Lung (tissue), 12 donors: Measurements from ENCODE around the gene NSD1. TPM values are rescaled to one million over a fixed set of nuclear protein-coding genes. Genes with fewer than 3 reads are reported as not detected.
A peak's percentile ranks its signal among the peaks of the same experiment; 100 is the strongest.

ENCODE experiments used
- ATAC-seq: fragments of 200-7000 bp; cut with Tn5 transposase; one replicate; pipeline ENCODE4 v1.9.1; 2020; ENCODE audit warnings: moderate number of reproducible peaks; ENCODE audit not compliant: insufficient read depth, low FRiP score
- DNase-seq, 3 donors: peaks; one replicate each; pipeline ENCODE4 v3.0.0-alpha.2; 2013 to 2017
- H3K27ac ChIP-seq, 2 donors: one replicate each; pipeline ENCODE4 v1.5.1; 2013; ENCODE audit warnings: mild to moderate bottlenecking in 2 of 2, moderate library complexity in 2 of 2, control low read depth in 1 of 2, inconsistent platforms in 1 of 2, low read depth in 1 of 2, low read length in 1 of 2
- H3K27me3 ChIP-seq, 3 donors: one replicate each; pipeline ENCODE4 v1.5.1; 2013; ENCODE audit warnings: low read length in 2 of 3; ENCODE audit not compliant: control insufficient read depth in 3 of 3, insufficient read depth in 3 of 3
- H3K36me3 ChIP-seq, 4 donors: one replicate each; pipeline ENCODE4 v1.5.1; 2013; ENCODE audit warnings: low read length in 4 of 4, mild to moderate bottlenecking in 1 of 4, moderate library complexity in 1 of 4; ENCODE audit not compliant: control insufficient read depth in 4 of 4, insufficient read depth in 4 of 4
- H3K4me1 ChIP-seq, 5 donors: one replicate each; pipeline ENCODE4 v1.5.1; 2013; ENCODE audit warnings: low read length in 5 of 5, mild to moderate bottlenecking in 2 of 5, moderate library complexity in 1 of 5; ENCODE audit not compliant: control insufficient read depth in 5 of 5, insufficient read depth in 5 of 5
- H3K4me3 ChIP-seq: one replicate; pipeline ENCODE4 v1.5.1; 2013; ENCODE audit warnings: mild to moderate bottlenecking, control low read depth, moderate library complexity
- H3K9ac ChIP-seq, 2 donors: one replicate each; pipeline ENCODE4 v1.5.1; 2013; ENCODE audit warnings: low read length in 2 of 2, control low read depth in 1 of 2; ENCODE audit not compliant: insufficient read depth in 1 of 2
- H3K9me3 ChIP-seq, 4 donors: one replicate each; pipeline ENCODE4 v1.5.1; 2013; ENCODE audit warnings: low read length in 3 of 4, mild to moderate bottlenecking in 1 of 4, moderate library complexity in 1 of 4; ENCODE audit not compliant: control insufficient read depth in 4 of 4, insufficient read depth in 3 of 4
- WGBS, 2 donors: extraction: QIAGEN DNeasy Blood & Tissue Kit; methylation state at CpG; one replicate each; pipeline ENCODE4 v1.1.7; 2013; 5-methylcytosine and 5-hydroxymethylcytosine counted together
- polyA plus RNA-seq, 2 donors: library from polyadenylated mRNA; stranded (reverse); fragments of 200-250 nt; gene quantifications; one replicate each; pipeline ENCODE4 v1.2.1, GENCODE V29; 2013
- total RNA-seq, 2 donors: library from RNA; depleted of rRNA in 1 of 2; stranded (reverse); fragments of >200 nt in 1 of 2; gene quantifications; one replicate each; pipeline ENCODE4 v1.2.1, GENCODE V29; 2014 to 2021
- TF ChIP-seq, protein P1 (sequence below): IDR thresholded peaks from 2 replicates; pipeline ENCODE4 v1.5.1; 2012; ENCODE audit warnings: mild to moderate bottlenecking; ENCODE audit errors: control extremely low read depth, extremely low read depth
- donor health status: control.
- donor health status: control.
- donor health status: Bipolar disorder and iron deficiency.
- donor health status: healthy.
- donor health status: DM: yes; HTN: yes; CAD: no.

NSD1 gene
- total and polyA plus RNA-seq, 4 donors, result 8.0 to 81.7 (median 43.2) TPM

DNA sequence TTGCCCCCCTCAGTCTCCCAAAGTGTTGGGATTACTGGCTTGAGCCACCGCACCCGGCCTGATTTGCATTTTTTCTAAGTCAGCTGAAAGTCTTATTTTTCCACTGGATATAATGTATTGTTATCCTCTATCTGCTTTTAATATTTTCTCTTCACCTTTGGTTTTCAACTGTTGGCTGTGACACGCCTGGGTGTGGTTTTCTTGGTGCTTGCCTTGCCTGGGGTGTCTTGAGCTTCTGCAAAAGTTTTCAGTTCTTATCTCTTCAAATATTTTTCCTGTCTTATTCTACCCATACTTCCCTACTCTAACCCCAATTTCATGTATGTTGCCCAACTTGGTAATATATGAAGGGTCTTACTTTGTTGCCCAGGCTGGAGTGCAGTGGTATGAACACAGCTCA lies 182.4 kb downstream of the NSD1 start:
- TF ChIP-seq, protein P1, sequence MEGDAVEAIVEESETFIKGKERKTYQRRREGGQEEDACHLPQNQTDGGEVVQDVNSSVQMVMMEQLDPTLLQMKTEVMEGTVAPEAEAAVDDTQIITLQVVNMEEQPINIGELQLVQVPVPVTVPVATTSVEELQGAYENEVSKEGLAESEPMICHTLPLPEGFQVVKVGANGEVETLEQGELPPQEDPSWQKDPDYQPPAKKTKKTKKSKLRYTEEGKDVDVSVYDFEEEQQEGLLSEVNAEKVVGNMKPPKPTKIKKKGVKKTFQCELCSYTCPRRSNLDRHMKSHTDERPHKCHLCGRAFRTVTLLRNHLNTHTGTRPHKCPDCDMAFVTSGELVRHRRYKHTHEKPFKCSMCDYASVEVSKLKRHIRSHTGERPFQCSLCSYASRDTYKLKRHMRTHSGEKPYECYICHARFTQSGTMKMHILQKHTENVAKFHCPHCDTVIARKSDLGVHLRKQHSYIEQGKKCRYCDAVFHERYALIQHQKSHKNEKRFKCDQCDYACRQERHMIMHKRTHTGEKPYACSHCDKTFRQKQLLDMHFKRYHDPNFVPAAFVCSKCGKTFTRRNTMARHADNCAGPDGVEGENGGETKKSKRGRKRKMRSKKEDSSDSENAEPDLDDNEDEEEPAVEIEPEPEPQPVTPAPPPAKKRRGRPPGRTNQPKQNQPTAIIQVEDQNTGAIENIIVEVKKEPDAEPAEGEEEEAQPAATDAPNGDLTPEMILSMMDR, result no peak

DNA sequence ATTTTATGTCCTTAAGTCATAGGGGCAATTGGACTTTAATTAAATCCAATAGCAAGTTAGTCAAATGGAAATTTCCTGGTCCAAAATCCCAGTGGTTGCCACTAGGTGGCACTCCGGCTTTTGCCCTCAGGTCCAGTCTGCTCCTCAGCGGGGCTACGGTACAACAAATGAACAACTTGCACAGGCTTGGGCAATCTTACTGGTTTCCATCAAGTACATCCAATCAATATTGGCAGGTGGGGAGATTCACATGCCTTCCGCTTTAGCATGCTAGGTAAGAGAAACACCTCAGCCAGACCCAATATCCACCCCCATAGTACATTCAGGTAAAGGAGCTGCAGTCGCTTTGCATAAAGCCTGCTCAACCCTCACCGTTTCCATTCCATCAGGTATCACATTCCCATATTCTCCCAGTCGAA lies 184.4 kb downstream of the NSD1 start:
- Histone ChIP-seq H3K27me3 (no peaks in the 10 kb centered on the region), H3K27ac (no peak overlapping the region), H3K4me1 (peaks cover 0 to 2% (median 0%) of the 10 kb centered on the region in 5 donors), H3K9me3 (no peaks in the 10 kb centered on the region), H3K4me3 (no peak overlapping the region), H3K36me3 (peaks cover 0 to 4% (median 2%) of the 10 kb centered on the region in 4 donors), H3K9ac (no peak overlapping the region)
- DNase-seq (peak; percentile 57 to 72 (median 61)), ATAC-seq (no peak)
- WGBS, 2 donors, result 35 to 42% methylated on average over 7 of the region's 7 CpGs
- TF ChIP-seq, protein P1, result peak; percentile 80

More for the DNA sequence above, 182.4 kb downstream of the NSD1 start:
- DNase-seq (no peak), ATAC-seq (no peak)
- peaks cover 0 to 13% (median 2%) of the 10 kb centered on the region in 5 donors for H3K4me1 ChIP-seq
- H3K9ac ChIP-seq, result no peak overlapping the region
- H3K36me3 ChIP-seq, result peaks cover 0 to 4% (median 2%) of the 10 kb centered on the region in 4 donors
- H3K4me3 ChIP-seq, result no peak overlapping the region
- H3K27me3 ChIP-seq, result no peaks in the 10 kb centered on the region
- no peak overlapping the region for H3K27ac ChIP-seq
- H3K9me3 ChIP-seq, result no peaks in the 10 kb centered on the region
- WGBS, 2 donors, result 77 to 97% methylated on average over 3 of the region's 3 CpGs

DNA sequence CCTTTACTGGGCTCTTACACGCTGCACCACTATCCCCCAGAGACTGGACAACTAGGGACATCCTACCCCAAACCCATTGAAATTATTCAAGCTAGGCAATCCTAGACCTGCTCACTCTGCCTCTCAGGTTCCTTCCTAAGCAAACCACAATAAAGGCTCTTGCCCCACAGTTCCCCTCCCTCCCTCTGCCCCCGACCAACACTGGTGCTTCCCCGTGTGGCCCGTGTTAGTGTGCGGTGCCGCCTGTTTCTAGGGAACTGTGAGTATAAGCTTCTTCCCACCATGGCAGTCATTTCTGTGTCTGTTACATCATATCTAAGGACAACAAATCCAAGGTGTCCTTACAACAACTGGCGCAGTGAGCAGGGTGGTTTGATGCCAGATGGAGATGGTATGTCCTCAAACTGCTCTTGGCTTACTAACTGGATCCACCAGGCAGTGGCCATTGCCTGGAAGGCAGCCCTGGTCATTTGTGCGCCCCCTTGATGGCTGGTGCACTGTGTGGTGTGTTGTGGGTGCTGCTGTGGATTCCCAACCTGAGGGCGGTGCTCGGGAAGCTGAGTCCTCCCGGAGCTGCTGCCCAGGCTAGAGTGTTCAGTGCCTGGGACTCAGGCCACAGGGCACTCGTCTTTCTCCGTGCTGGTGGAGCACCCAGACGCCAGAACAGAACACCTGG lies 186.5 kb downstream of the NSD1 start:
- TF ChIP-seq, protein P1, result no peak
- WGBS, 2 donors, result 71 to 86% methylated on average over 14 of the region's 14 CpGs
- H3K27ac ChIP-seq, result no peak overlapping the region
- no peak overlapping the region for H3K4me3 ChIP-seq
- H3K36me3 ChIP-seq, result peaks cover 0 to 4% (median 2%) of the 10 kb centered on the region in 4 donors
- no peak for DNase-seq
- no peak overlapping the region for H3K9ac ChIP-seq
- no peaks in the 10 kb centered on the region for H3K27me3 ChIP-seq
- H3K4me1 ChIP-seq, result no peaks in the 10 kb centered on the region
- H3K9me3 ChIP-seq, result no peaks in the 10 kb centered on the region
- ATAC-seq, result no peak
